ENCODE data around the gene CLIP4.

Gene CLIP4

GRCh38 chr2:29139152-29139551, 23.9 kb downstream of the CLIP4 start:
- no peak for DNase-seq

DNA sequence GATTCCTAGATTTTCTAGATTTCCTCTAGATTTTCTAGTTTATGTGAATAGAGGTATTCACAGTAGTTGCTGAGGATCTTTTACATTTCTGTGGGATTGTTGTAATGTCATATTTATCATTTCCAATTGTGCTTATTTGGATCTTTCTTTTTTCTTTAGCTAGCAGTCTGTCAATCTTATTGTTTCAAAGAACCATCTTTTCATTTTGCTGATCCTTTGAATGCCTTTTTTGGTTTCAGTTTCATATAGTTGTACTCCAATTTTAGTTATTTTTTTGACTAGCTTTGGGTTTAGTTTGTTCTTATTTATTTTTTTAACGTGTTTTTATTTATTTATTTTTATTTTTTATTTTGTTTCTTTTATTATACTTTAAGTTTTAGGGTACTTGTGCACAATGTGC, 24.5 kb downstream of the CLIP4 start:
- DNase-seq, result no peak

GRCh38 chr2:29143657-29144056, 28.4 kb downstream of the CLIP4 start:
- DNase-seq, result no peak

- no peak for DNase-seq
Observed at GRCh38 chr2:29146197-29146596, 31.0 kb downstream of the CLIP4 start.

DNA sequence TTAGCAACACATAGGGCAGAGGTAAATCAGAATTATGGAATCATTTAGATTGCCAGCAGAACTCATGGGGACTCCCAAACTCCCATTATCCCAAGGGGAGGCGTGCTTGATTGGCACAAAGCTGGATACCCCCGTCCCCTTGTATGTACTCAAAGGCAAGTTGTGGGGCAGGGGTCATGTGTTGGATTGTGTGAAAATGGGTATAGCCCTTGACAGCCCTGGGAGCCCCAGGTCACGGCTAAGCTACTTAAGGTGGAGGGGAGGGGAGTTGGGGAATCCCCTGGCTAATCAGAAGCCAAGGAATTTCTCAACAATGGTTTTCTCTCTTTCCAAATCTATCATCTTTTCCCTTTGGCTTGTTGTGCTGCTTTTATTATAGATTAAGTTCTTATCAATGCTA, 32.7 kb downstream of the CLIP4 start:
- DNase-seq, result no peak

- DNase-seq, result no peak
Observed at GRCh38 chr2:29154610-29155009, 39.4 kb downstream of the CLIP4 start.

GRCh38 chr2:29155578-29155977, 40.4 kb downstream of the CLIP4 start:
- no peak for DNase-seq

- no peak for DNase-seq
Observed at GRCh38 chr2:29157131-29157530, 41.9 kb downstream of the CLIP4 start.

GRCh38 chr2:29159125-29159524, 43.9 kb downstream of the CLIP4 start:
- no peak for DNase-seq

GRCh38 chr2:29160184-29160583, 45.0 kb downstream of the CLIP4 start:
- no peak for DNase-seq

DNA sequence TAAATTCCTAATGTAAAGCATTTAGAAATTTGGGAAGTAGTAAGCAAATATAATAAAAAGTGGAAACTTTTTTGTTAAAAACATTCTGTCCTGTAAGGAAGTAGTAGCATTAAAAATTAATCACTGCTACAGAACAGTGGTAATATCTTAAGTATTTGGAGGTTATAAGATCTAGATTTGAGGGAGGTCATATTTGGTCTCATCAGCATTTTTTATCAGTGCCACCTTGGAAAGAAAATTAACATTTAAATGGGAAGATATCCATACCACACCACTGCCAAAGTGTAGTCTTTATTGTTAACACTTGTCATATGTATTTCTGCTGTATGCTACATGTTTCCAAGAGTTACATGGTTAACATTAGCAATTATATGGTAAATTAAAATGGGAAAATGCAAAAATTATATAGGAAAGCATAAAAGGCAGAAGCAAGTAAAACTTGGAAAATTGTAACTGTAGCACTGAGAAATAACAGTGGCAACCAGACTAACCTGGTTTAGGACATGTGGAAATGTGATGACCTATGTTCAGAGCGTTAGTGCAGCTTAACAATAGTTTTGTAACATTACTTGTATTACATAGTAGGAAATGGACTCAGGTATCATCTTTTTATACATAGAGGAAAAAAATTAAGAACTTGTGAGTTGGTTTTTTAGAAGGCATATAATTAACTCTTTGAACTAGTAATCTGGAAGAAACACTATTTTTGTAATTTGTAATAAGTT, 47.2 kb downstream of the CLIP4 start:
- no peak for DNase-seq

- no peak for DNase-seq
Observed at GRCh38 chr2:29164091-29164846, 49.1 kb downstream of the CLIP4 start.

- no peak for DNase-seq
Observed at GRCh38 chr2:29165362-29166241, 50.4 kb downstream of the CLIP4 start.

GRCh38 chr2:29166242-29167039, 51.2 kb downstream of the CLIP4 start:
- no peak for DNase-seq

DNA sequence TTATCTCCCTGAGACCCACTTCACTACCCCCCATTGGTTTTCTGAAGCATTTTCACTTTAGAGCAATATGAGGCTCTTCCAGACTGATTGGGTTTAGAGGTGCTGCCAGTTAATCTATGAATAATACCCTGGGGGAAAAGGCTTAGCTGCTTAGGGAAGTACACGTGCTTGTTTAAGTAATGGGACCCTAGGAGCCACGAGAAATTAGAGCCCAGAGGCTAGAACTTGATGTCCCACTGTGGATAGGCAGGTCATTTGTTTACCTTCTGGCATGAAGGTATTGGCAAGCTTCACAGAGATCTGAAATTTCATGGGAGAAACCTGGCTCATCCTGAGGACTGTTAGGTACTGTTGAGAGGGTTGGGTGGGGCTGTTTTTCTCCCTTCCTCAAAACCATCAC, 59.7 kb downstream of the CLIP4 start:
- DNase-seq, result no peak

DNA sequence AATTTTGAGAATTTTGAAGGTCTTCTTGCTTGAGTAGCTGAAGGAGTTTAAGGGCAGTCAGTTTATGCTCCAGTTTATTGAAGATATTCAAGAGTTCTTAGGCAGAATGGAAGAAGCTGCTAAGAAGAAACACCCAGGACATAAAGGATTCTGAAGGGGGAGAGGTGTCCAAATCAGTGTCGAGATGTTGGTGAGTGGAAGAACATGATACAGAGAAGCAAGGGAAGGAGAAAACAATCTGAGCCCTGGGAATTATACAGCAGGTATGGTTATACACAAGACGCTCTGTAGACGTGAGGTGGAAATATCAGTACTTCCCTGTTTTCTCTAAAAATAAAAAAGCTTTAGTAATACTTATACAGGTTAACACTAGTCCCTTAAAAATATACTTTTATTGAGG, 60.1 kb downstream of the CLIP4 start:
- DNase-seq, result no peak

- DNase-seq, result no peak
Observed at GRCh38 chr2:29182334-29182733, 67.1 kb downstream of the CLIP4 start.

DNA sequence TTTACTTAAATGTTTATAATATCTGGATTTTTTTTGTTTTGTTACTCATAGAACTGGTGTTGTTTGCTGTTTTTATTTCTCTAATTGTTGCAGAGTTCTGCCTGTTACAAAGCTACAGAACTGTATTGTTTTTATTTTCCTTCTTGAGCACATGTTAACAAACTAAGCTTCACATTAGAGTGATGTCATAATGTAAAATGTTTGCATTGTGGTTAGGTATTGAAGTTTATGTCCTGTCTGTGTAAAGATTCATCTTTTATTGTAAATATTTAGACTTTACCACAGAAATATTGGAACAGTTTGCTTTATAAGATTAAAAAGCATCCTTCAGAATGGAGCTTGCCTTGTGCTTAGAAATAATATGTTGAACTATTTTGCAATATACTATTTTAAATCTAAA, 67.7 kb downstream of the CLIP4 start:
- DNase-seq, result no peak

- no peak for DNase-seq
Observed at GRCh38 chr2:29184531-29184930, 69.3 kb downstream of the CLIP4 start.

GRCh38 chr2:29186817-29187216, 71.6 kb downstream of the CLIP4 start:
- no peak for DNase-seq

GRCh38 chr2:29187926-29188325, 72.7 kb downstream of the CLIP4 start:
- DNase-seq, result no peak

DNA sequence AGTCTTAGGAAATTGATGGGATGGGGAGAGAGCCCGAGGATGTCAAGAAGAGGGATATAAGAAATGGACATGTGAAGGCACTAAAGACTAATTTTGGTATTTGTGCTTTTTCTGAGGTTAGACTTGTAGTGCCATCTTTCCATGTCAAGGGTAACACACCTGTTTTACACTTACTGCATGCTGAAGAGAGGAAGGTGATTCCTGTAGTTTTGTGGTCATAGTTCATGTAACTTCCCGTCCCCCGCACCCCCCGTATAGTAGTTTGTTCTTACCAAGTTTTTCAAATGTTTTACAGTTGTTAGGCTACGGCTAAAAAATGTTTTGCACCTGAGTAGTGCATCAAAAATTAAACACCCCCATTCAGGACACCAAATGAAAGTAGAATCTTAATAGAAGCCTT, 73.8 kb downstream of the CLIP4 start:
- DNase-seq, result no peak

- no peak for DNase-seq
Observed at GRCh38 chr2:29191817-29192216, 76.6 kb downstream of the CLIP4 start.
